ENCODE measurements around the gene DNAI1.

The DNAI1 gene

DNA sequence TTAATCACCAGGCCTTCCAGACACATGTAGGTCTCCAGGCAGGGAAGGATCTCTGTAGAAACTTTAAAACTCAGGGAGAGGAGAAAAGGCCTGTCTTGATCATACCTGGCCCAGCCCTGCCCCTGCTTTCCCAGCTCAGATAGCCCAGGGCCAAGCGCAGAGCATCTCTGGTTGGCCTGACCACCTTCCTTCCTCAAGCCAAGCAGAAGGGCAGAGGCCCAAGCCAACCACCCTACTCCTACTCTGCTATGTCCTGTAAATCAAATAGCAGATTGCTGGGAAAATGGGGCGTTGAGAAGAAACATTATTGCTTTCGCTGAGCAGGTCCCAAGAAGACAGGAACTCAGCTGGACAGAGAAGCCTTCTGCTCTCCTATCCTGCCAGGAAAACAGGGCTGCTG lies 49.9 kb downstream of the DNAI1 start (continued):
- TF ChIP-seq, protein P1, sequence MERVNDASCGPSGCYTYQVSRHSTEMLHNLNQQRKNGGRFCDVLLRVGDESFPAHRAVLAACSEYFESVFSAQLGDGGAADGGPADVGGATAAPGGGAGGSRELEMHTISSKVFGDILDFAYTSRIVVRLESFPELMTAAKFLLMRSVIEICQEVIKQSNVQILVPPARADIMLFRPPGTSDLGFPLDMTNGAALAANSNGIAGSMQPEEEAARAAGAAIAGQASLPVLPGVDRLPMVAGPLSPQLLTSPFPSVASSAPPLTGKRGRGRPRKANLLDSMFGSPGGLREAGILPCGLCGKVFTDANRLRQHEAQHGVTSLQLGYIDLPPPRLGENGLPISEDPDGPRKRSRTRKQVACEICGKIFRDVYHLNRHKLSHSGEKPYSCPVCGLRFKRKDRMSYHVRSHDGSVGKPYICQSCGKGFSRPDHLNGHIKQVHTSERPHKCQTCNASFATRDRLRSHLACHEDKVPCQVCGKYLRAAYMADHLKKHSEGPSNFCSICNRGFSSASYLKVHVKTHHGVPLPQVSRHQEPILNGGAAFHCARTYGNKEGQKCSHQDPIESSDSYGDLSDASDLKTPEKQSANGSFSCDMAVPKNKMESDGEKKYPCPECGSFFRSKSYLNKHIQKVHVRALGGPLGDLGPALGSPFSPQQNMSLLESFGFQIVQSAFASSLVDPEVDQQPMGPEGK (CRISPR knock-in tag; IDR thresholded peaks at IDR 0.05; ENCODE audit: borderline replicate concordance), result no peak
- no peak for TF ChIP-seq ZNF70 (CRISPR knock-in tag; IDR thresholded peaks at IDR 0.05)

DNA sequence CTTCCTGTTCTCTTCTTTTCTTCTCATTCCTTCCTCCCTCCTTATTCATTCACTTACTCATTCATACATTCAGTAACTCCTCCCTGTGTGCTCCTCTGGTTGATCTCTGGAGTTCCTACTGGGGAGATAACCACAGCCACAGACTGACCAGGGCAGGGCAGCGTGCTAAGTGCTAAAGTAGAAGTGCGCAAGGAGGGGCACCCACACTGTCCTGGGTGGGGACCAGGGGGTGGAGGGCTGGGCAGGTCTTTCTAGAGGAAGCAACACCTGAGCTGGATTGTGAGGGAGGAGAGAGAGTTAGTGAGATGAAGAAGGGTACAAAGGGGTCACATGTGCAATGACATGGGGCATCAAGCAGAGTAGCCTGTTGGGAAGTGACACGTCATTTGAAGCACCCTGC lies 50.3 kb downstream of the DNAI1 start:
- ATAC-seq, result no peak
- no peak for TF ChIP-seq ARNTL (CRISPR knock-in tag; IDR thresholded peaks at IDR 0.05; ENCODE audit: borderline replicate concordance, low read depth)
- TF ChIP-seq ESRRG (CRISPR knock-in tag; IDR thresholded peaks at IDR 0.05), result no peak
- TF ChIP-seq ZFP30 (CRISPR knock-in tag; IDR thresholded peaks at IDR 0.05), result no peak
- TF ChIP-seq ZNF565 (CRISPR knock-in tag; conservative IDR thresholded peaks at IDR 0.05; ENCODE audit: low read depth), result no peak
- TF ChIP-seq ZFP3 (CRISPR knock-in tag; IDR thresholded peaks at IDR 0.05), result no peak
- no peak for TF ChIP-seq SNAI2 (CRISPR knock-in tag; IDR thresholded peaks at IDR 0.05)
- no peak for TF ChIP-seq ZNF70 (CRISPR knock-in tag; IDR thresholded peaks at IDR 0.05)
- TF ChIP-seq CSDC2 (CRISPR knock-in tag; IDR thresholded peaks at IDR 0.05), result no peak
- TF ChIP-seq, protein P2, sequence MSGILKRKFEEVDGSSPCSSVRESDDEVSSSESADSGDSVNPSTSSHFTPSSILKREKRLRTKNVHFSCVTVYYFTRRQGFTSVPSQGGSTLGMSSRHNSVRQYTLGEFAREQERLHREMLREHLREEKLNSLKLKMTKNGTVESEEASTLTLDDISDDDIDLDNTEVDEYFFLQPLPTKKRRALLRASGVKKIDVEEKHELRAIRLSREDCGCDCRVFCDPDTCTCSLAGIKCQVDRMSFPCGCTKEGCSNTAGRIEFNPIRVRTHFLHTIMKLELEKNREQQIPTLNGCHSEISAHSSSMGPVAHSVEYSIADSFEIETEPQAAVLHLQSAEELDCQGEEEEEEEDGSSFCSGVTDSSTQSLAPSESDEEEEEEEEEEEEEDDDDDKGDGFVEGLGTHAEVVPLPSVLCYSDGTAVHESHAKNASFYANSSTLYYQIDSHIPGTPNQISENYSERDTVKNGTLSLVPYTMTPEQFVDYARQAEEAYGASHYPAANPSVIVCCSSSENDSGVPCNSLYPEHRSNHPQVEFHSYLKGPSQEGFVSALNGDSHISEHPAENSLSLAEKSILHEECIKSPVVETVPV (CRISPR knock-in tag; IDR thresholded peaks at IDR 0.05), result no peak
- TF ChIP-seq, protein P1 (CRISPR knock-in tag; IDR thresholded peaks at IDR 0.05; ENCODE audit: borderline replicate concordance), result no peak
- TF ChIP-seq, protein P3, sequence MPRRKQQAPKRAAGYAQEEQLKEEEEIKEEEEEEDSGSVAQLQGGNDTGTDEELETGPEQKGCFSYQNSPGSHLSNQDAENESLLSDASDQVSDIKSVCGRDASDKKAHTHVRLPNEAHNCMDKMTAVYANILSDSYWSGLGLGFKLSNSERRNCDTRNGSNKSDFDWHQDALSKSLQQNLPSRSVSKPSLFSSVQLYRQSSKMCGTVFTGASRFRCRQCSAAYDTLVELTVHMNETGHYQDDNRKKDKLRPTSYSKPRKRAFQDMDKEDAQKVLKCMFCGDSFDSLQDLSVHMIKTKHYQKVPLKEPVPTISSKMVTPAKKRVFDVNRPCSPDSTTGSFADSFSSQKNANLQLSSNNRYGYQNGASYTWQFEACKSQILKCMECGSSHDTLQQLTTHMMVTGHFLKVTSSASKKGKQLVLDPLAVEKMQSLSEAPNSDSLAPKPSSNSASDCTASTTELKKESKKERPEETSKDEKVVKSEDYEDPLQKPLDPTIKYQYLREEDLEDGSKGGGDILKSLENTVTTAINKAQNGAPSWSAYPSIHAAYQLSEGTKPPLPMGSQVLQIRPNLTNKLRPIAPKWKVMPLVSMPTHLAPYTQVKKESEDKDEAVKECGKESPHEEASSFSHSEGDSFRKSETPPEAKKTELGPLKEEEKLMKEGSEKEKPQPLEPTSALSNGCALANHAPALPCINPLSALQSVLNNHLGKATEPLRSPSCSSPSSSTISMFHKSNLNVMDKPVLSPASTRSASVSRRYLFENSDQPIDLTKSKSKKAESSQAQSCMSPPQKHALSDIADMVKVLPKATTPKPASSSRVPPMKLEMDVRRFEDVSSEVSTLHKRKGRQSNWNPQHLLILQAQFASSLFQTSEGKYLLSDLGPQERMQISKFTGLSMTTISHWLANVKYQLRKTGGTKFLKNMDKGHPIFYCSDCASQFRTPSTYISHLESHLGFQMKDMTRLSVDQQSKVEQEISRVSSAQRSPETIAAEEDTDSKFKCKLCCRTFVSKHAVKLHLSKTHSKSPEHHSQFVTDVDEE (CRISPR knock-in tag; IDR thresholded peaks at IDR 0.05), result no peak
- TF ChIP-seq RARB (CRISPR knock-in tag; IDR thresholded peaks at IDR 0.05), result no peak
- no peak for TF ChIP-seq TCF4 (CRISPR knock-in tag; IDR thresholded peaks at IDR 0.05; ENCODE audit: borderline replicate concordance)
- TF ChIP-seq OSR1 (CRISPR knock-in tag; IDR thresholded peaks at IDR 0.05), result no peak
- no peak for TF ChIP-seq TOX (CRISPR knock-in tag; IDR thresholded peaks at IDR 0.05; ENCODE audit: borderline replicate concordance)

DNA sequence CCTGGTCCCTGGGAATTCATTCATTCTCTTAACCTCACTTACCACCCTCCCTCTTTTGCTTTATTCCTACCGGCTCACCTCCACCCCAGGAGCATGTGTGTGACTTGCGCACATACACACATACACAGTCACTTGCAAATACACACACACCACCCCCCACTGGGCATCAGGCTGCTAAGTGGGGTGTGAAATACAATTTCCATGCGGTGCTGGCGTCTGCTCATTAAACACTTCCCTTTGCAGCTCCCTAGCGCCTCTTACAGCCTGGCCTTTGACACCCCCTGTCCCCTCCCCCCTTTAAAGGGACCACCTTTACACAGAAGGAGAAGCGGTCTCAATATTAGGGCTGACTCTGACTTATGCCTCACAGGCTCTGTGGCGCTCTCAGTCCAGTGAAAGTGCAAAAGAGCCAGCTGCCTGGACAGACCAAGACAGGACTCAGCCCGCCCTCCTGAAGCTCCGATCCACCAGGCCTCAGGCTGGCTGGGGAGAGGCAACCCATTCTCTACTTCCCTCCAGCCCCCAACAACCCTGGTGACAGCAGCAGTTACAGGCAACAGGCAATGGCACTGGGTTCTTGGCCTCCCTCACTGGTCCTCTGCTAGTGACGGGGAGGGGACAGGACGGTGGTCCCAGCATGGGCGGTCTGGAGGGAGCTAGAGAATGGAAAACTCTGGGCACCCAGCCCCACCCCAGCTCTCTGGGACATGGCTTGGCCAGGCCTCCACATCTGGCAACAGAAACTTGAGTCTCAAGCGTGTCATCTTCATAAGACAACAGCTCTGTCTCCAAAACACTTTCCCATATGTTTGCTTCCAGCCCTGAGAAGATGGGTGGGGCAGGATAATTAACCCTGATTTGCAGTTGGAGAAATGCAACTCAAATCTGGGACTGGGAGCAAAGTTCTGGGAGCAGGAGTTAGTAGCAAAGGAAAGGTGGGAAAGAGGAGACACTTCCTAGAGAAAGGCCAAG lies 52.2 kb downstream of the DNAI1 start:
- ATAC-seq, result no peak
- TF ChIP-seq OSR1 (CRISPR knock-in tag; IDR thresholded peaks at IDR 0.05) (no peak), ZNF70 (CRISPR knock-in tag; IDR thresholded peaks at IDR 0.05) (no peak), ZFP3 (CRISPR knock-in tag; IDR thresholded peaks at IDR 0.05) (no peak), PPARA (CRISPR knock-in tag; IDR thresholded peaks at IDR 0.05; ENCODE audit: borderline replicate concordance) (no peak), ZC3H10 (CRISPR knock-in tag; IDR thresholded peaks at IDR 0.05) (no peak), GLIS3 (CRISPR knock-in tag; IDR thresholded peaks at IDR 0.05) (no peak), ARNTL (CRISPR knock-in tag; IDR thresholded peaks at IDR 0.05; ENCODE audit: borderline replicate concordance, low read depth) (no peak), BACH2 (CRISPR knock-in tag; IDR thresholded peaks at IDR 0.05; ENCODE audit: borderline replicate concordance) (no peak), TOX (CRISPR knock-in tag; IDR thresholded peaks at IDR 0.05; ENCODE audit: borderline replicate concordance) (no peak), ISL1 (CRISPR knock-in tag; IDR thresholded peaks at IDR 0.05) (no peak), CSDC2 (CRISPR knock-in tag; IDR thresholded peaks at IDR 0.05) (no peak), ZFP30 (CRISPR knock-in tag; IDR thresholded peaks at IDR 0.05) (no peak), SNAI2 (CRISPR knock-in tag; IDR thresholded peaks at IDR 0.05) (no peak), ZNF565 (CRISPR knock-in tag; conservative IDR thresholded peaks at IDR 0.05; ENCODE audit: low read depth) (no peak), TCF4 (CRISPR knock-in tag; IDR thresholded peaks at IDR 0.05; ENCODE audit: borderline replicate concordance) (no peak), RARB (CRISPR knock-in tag; IDR thresholded peaks at IDR 0.05) (no peak), ESRRG (CRISPR knock-in tag; IDR thresholded peaks at IDR 0.05) (no peak)
- TF ChIP-seq, protein P1 (CRISPR knock-in tag; IDR thresholded peaks at IDR 0.05; ENCODE audit: borderline replicate concordance), result no peak
- TF ChIP-seq, protein P4, sequence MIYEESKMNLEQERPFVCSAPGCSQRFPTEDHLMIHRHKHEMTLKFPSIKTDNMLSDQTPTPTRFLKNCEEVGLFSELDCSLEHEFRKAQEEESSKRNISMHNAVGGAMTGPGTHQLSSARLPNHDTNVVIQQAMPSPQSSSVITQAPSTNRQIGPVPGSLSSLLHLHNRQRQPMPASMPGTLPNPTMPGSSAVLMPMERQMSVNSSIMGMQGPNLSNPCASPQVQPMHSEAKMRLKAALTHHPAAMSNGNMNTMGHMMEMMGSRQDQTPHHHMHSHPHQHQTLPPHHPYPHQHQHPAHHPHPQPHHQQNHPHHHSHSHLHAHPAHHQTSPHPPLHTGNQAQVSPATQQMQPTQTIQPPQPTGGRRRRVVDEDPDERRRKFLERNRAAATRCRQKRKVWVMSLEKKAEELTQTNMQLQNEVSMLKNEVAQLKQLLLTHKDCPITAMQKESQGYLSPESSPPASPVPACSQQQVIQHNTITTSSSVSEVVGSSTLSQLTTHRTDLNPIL (CRISPR knock-in tag; IDR thresholded peaks at IDR 0.05; ENCODE audit: low read depth), result no peak
- TF ChIP-seq, protein P2 (CRISPR knock-in tag; IDR thresholded peaks at IDR 0.05), result no peak

Data from SK-N-SH treated with all-trans-retinoic acid at 6 μM for 48 hours (cell line).